Measurements from ENCODE around the gene GLCE.
"Not testable (repeated sequence)": the region's sequence is repeated elsewhere in the genome, so short reads cannot be mapped to it uniquely, and the experiment has no call there.

GLCE gene

DNA sequence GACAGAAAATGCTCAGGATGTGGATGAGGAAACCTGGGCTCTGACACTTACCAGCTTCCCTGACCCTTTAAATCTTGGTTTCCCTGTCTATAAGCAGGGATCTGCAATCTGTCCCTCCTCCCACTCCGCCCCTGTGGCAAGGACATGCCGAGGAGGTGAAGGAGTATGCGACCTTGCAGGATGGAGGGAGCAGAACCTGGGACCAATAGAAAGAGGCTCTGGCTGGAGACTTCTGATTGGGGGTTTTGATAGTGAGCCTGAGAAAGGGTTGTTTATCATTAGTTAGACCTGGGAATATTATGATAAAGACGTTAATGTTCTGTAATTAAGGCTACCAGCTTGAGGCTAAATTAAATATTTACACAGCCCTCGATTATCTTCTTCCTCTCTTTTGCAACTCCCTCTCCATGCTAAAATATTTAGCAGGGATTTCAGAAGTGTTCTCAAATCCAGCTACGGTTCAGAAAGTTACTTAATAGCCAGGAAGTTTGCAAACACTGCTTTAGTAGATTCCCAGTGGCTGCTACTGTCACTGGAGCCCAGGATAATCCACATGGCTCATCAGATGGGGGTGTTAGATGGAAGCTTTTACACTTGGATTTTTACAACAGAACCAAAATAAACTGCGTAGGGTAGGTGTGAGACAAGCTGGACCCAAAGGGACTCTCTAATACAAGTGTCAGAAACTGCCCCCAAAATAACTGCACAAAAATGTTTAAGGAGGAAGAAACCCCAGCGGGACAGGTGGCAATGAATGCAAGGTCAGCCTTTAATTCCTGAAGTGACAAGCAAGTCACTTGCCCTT is 129.1 kb downstream of the GLCE start:
- intact Hi-C loops (cut with micrococcal nuclease) = no loop called here
- no peaks in the 10 kb centered on the region for H3K36me3 Mint-ChIP-seq (ENCODE audit: low read depth)
- peaks cover 4% of the 10 kb centered on the region for H3K27me3 Mint-ChIP-seq
- no peaks in the 10 kb centered on the region for H3K4me1 Mint-ChIP-seq (ENCODE audit: low read depth)
- no peaks in the 10 kb centered on the region for H3K9me3 Mint-ChIP-seq
- H3K27ac Mint-ChIP-seq = no peak overlapping the region
- H3K4me3 Mint-ChIP-seq = no peak overlapping the region

DNA sequence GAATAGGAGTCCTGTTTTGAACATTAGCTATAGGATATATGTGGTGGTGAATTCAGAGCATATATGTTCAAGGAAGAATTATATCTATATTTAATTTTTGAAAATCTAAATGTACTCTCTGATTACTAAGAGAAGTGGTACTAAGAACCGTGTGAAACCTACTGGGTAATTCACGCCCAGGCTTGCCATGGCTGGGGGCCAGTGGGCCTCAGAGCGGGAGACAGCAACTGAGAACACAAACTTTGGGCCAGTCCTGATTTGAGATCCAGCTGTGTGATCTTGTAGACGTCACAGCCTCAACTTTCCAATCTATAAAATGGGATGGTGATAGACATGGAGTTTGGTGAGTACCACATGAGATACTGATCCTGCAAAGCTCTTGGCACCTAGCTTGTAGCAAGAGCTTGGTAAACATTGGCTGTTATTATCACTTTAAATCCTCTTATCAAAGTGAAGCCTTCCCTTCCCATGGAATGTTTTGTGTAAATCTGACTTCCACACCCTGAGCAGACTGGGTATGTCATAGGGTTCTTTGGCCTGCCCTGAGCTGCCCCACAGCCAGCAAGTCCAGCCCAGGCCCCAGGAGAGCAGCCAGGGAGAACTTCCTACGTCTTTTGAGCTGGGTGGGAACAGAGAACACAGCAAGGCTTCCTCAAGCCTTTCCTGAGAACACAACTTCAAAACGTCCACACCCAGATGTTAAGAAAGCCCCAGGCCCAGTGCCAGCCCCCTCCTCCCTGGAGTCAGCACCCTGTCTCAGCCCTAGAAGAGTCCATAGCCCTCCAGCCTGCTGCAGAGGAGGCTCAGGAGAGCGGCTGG is 130.1 kb downstream of the GLCE start:
- H3K27me3 Mint-ChIP-seq = peaks cover 10% of the 10 kb centered on the region
- no peaks in the 10 kb centered on the region for H3K9me3 Mint-ChIP-seq
- H3K4me3 Mint-ChIP-seq = no peak overlapping the region
- H3K36me3 Mint-ChIP-seq (ENCODE audit: low read depth) = no peaks in the 10 kb centered on the region
- intact Hi-C loops (cut with micrococcal nuclease) = no loop called here
- no peaks in the 10 kb centered on the region for H3K4me1 Mint-ChIP-seq (ENCODE audit: low read depth)
- no peak overlapping the region for H3K27ac Mint-ChIP-seq

DNA sequence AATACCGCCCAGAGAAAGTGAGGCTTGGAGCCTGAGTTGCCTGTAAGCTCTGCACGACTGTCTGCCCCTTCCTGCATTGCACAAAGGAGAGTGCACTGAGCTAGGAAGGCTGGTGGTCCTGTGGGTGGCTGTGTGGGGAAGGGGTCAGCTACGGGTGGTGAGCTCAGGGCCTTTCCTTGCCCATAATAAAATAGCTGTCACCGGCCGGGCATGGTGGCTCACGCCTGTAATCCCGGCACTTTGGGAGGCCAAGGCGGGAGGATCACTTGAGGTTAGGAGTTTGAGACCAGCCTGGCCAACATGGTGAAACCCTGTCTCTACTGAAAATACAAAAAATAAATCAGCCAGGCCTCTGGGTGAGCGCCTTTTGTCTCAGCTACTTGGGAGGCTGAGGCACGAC is 131.2 kb downstream of the GLCE start:
- H3K4me3 Mint-ChIP-seq; H3K36me3 Mint-ChIP-seq (ENCODE audit: low read depth); H3K4me1 Mint-ChIP-seq (ENCODE audit: low read depth); H3K27ac Mint-ChIP-seq; intact Hi-C loops (cut with micrococcal nuclease); H3K9me3 Mint-ChIP-seq: not testable (repeated sequence)
- peaks cover 20% of the 10 kb centered on the region for H3K27me3 Mint-ChIP-seq

DNA sequence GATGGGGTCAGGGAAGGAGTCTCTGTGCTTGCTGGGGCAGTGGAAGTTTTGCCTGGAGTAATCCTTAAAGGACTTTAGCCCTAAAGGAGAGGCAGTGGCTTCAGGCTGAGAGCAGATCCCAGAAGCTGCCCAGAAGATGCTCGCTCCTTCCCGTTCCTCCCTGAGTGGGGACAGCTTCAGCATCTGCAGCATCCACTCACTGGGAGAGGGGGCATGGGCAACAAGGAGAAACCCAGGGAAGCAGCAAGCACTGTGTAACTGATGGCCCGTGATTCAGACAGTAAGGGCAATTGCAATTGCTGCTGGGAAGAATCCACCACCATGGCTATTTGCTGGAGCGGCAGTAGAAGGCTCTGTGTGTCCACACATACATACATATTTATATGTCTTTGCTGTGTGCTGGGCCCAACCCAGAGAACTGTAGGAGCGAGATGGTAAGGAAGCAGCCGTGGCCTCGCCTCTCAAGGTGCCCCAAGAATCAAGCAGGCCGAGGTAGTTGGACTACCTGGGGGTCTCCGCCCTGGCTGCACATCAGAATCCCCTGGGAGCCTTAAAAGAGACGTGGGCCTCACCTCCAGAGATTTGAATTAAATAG is 132.5 kb downstream of the GLCE start:
- intact Hi-C loops (cut with micrococcal nuclease) = no loop called here
- no peak overlapping the region for H3K27ac Mint-ChIP-seq

DNA sequence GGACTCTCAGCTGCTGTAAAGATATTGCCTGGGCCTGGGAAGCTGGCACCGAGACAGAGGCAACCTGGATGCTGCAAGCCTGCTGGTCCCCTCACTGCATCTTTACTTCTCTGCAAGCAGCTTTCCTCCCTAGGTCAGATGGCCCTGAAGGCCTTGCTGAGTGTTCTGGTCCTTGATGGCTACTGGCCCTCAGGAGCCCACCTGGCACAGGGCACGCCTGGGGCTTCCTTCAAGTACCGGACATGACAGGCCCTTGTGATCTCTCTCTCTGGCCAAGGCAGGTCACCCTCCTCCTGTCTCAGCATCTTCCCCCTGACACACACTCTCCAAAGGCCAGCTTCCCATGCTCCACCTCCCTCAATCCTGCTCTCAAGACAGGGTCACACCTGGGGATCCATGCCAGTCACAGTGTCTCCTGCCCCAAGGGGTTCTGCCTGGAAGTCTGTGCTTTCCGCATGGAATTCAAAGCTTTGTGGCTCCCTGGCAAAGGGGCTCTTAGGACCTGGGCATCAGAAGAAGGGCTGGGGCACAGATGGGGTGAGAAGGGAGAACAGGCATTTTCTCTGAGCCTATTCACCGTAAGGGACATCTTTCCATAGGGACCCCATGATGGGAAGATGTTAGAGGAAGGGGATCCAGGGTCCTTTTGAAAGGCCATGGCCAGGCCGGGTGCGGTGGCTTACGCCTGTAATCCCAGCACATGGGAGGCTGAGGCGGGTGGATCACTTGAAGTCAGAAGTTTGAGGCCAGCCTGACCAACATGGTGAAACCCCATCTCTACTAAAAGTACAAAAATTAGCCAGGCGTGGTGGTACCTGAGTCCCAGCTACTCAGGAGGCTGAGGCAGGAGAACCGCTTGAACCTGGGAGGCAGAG is 133.5 kb downstream of the GLCE start:
- H3K27me3 Mint-ChIP-seq = peaks cover 38% of the 10 kb centered on the region
- no peaks in the 10 kb centered on the region for H3K4me1 Mint-ChIP-seq (ENCODE audit: low read depth)
- H3K27ac Mint-ChIP-seq = no peak overlapping the region
- H3K4me3 Mint-ChIP-seq = no peak overlapping the region
- H3K9me3 Mint-ChIP-seq = no peaks in the 10 kb centered on the region
- intact Hi-C loops (cut with micrococcal nuclease) = no loop called here
- H3K36me3 Mint-ChIP-seq (ENCODE audit: low read depth) = no peaks in the 10 kb centered on the region

More for the DNA sequence above, 132.5 kb downstream of the GLCE start:
- Mint-ChIP-seq H3K9me3 (no peaks in the 10 kb centered on the region), H3K27me3 (peaks cover 31% of the 10 kb centered on the region), H3K4me3 (no peak overlapping the region), H3K36me3 (ENCODE audit: low read depth) (no peaks in the 10 kb centered on the region), H3K4me1 (ENCODE audit: low read depth) (no peaks in the 10 kb centered on the region)

DNA sequence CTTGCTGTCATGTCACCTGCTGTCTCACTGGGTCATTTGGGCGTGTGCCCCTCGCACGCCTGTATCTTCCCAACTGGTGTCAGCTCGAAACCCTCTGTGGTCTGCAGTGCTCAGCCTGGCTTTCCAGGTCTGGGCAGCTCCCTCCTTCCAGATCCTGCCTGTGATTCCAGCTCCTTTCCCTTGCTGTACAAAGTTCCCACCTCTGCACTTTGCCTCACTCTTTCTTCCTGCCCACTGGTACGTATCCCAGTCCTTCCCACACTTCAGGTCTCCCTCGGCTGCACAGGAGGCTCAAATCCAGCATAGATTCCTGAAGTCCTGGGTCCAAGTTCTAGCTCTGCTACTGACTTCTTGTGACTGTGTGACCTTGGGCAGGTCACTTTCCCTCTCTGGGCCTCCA is 136.2 kb downstream of the GLCE start:
- H3K27ac Mint-ChIP-seq = no peak overlapping the region
- H3K27me3 Mint-ChIP-seq = peaks cover 64% of the 10 kb centered on the region
- H3K36me3 Mint-ChIP-seq (ENCODE audit: low read depth) = no peaks in the 10 kb centered on the region
- intact Hi-C loops (cut with micrococcal nuclease) = no loop called here
- peaks cover 7% of the 10 kb centered on the region for H3K4me1 Mint-ChIP-seq (ENCODE audit: low read depth)
- no peak overlapping the region for H3K4me3 Mint-ChIP-seq
- no peaks in the 10 kb centered on the region for H3K9me3 Mint-ChIP-seq

DNA sequence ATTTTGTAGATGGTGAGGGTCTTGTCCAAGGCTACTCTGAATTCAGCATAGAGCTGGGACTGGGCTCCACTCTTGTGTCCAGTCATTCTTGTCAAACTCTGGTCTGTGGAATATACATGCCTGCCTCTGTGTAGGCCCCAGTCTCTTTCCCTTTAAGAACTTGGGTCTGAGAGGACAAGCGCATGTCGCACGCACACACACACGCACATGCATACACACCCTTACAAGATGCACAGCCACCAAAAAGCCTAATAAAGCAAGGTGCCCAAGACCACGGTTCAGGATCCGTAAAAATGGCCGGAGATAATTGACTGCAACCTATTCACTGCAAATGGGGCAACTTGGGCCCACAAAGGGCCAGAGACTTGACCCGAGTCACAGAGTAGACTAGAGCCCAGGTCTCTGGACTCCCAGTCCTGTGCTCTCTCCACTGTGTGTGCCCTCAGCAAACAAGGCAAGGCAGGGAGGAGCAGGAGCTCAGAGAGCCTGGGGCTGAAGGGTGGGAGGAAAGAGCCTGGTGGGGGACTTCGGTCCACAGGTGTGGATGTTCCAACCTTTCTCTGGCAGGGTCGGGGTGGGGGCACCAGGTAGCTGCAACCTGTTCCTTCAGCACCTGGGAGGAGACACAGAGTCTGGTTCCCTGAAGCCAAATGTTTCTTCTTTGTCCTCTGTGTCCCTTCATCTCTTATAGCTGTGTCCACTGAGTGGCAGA is 137.4 kb downstream of the GLCE start:
- Mint-ChIP-seq H3K27me3 (peaks cover 76% of the 10 kb centered on the region), H3K36me3 (ENCODE audit: low read depth) (no peaks in the 10 kb centered on the region), H3K9me3 (no peaks in the 10 kb centered on the region), H3K27ac (no peak overlapping the region), H3K4me3 (peak overlapping the region; percentile 20), H3K4me1 (ENCODE audit: low read depth) (peaks cover 7% of the 10 kb centered on the region)
- intact Hi-C loops (cut with micrococcal nuclease) = no loop called here

DNA sequence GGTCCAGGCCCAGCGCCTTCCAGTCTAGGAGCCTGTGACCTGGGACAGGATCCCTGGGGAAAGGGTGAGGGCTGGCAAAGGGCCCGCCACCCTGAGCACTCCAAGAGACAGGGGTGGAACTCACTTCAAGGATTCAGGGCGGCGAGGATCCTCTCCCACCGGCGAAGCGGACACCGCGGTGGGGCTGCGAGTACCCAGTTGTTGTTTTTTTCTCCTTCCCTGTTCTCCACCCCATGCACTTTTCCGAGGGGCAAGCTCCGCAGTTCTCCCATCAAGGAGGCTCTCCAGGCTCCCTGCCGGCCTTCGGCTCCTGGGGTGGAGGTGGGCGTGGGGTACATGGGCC is 137.9 kb downstream of the GLCE start:
- H3K27me3 Mint-ChIP-seq = peaks cover 78% of the 10 kb centered on the region
- intact Hi-C loops (cut with micrococcal nuclease) = no loop called here
- peak overlapping the region; percentile 62 for H3K4me3 Mint-ChIP-seq
- no peaks in the 10 kb centered on the region for H3K9me3 Mint-ChIP-seq
- no peak overlapping the region for H3K27ac Mint-ChIP-seq
- H3K4me1 Mint-ChIP-seq (ENCODE audit: low read depth) = peaks cover 7% of the 10 kb centered on the region
- no peaks in the 10 kb centered on the region for H3K36me3 Mint-ChIP-seq (ENCODE audit: low read depth)

DNA sequence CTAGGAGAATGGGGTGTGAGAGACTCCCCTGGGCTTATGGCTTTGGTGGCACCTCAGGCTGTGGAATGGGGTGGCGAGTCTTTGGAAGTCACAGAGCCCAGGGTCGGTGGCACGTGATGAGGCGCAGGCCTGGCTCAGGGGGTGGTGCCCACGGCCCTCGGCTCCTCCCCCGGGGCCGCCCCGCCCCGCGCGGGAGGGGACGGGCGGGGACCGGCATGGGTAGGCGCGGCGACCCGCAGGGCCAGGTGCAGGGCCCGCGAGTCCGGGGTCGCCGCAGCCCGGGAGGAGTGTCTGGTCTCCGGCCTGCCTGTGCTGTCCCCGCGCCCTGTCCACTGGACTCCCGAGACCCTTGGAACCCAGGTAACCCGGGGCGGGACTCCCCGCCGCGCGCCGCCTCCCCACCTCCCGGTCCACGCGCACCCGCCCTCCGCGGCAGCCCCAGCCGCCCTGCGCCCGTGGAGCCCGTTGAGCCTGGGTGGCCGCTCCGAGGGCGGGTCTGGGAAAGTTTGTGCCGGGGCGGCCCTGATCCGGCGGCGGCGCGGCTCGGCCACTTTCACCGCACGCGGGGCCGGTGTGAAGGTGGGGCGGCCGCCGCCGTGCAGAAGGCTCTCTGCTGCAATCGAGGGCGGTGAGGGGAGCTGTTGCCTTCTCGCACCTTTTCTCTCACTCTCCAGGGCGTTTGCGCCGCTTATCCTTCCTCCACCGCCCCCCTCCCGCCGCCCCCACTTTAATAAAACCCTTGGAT is 138.4 kb downstream of the GLCE start, which contains the start of gene PAQR5:
PAQR5 (plus strand) TSS at position 216 of the 745 bp plus-strand sequence. CDS start 61,169 bp downstream, outside the sequence.
- Mint-ChIP-seq H3K27me3 (peaks cover 78% of the 10 kb centered on the region), H3K4me1 (ENCODE audit: low read depth) (peaks cover 7% of the 10 kb centered on the region), H3K36me3 (ENCODE audit: low read depth) (no peaks in the 10 kb centered on the region), H3K9me3 (no peaks in the 10 kb centered on the region), H3K27ac (no peak within 1 kb of the TSS), H3K4me3 (peak within 1 kb of the TSS; percentile 62)
- intact Hi-C loops (cut with micrococcal nuclease) = no loop called here

DNA sequence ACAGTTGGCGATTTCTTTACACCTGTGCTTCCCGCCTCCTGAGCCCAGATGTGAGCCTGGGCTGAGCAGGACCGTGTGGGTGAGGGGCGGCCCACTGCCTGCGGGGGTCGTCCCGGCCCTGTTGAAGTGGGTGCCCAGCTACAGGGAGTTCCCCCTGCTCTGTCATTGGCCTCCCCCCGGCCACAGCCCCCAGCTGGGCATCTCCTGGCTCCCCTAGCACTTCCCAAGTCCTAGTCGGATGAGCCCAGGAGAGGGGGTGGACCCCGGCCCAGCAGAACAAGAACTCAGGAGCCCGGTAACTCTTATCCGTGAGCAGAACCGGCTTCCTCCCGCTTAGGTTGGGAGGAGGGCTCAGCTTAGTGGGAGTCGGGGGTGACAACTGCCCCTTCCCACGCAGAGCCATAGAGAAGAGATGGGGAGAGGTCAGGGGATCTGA is 139.0 kb downstream of the GLCE start:
- intact Hi-C loops (cut with micrococcal nuclease) = no loop called here
- peaks cover 77% of the 10 kb centered on the region for H3K27me3 Mint-ChIP-seq
- no peaks in the 10 kb centered on the region for H3K9me3 Mint-ChIP-seq
- no peak overlapping the region for H3K27ac Mint-ChIP-seq
- H3K4me1 Mint-ChIP-seq (ENCODE audit: low read depth) = peaks cover 7% of the 10 kb centered on the region
- no peaks in the 10 kb centered on the region for H3K36me3 Mint-ChIP-seq (ENCODE audit: low read depth)
- peak overlapping the region; percentile 54 for H3K4me3 Mint-ChIP-seq

DNA sequence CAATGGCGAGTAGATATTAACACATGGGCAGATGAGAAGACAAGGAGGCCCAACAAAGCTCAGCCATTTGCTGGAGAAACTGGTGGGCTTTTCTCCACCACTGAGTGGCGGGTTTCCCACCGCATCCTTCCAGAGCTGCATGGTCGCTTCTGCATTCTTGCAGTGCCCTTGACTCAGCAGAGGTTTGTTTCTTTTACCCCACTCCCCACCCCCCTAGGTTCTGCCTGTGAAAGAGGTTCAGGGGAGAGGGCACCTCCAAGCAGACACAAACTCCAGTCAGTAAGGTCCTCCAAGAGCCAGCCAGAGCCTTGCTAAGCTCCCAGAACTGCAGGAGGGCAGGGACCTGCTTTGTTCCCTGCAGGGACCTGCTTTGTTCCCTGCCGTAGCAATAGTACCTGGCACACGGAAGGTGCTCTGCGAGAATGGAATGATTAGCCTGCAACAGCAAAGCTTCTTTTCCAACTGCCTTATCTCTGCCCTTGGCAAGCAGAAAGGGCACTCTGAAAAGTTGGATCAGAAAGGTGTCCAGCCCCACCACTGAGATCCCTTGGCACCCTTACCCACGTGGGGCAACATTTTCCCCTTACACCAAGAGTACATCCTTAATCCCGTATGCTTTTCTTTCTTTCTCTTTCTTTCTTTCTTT is 139.6 kb downstream of the GLCE start:
- Mint-ChIP-seq H3K4me3 (no peak overlapping the region), H3K9me3 (no peaks in the 10 kb centered on the region), H3K4me1 (ENCODE audit: low read depth) (peaks cover 7% of the 10 kb centered on the region), H3K36me3 (ENCODE audit: low read depth) (no peaks in the 10 kb centered on the region), H3K27ac (no peak overlapping the region), H3K27me3 (peaks cover 72% of the 10 kb centered on the region)
- intact Hi-C loops (cut with micrococcal nuclease) = no loop called here

DNA sequence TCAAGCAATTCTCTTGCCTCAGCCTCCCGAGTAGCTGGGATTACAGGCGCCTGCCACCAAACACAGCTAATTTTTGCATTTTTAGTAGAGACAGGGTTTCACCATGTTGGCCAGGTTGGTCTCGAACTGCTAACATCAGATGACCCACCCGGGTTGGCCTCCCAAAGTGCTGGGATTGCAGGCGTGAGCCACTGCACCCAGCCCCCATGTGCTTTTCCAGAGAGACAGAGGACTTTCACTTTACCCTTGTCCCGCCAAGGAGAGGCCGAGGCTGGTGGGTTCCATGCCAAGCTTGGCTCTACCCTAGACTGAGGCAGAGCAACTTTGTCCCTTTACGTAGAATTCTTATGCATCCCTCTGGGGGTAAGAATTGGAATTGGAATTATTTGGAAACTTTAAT is 140.7 kb downstream of the GLCE start:
- H3K36me3 Mint-ChIP-seq (ENCODE audit: low read depth); intact Hi-C loops (cut with micrococcal nuclease); H3K27ac Mint-ChIP-seq; H3K4me3 Mint-ChIP-seq; H3K9me3 Mint-ChIP-seq: not testable (repeated sequence)
- H3K4me1 Mint-ChIP-seq (ENCODE audit: low read depth) = peaks cover 17% of the 10 kb centered on the region
- peaks cover 66% of the 10 kb centered on the region for H3K27me3 Mint-ChIP-seq

All from dendritic cell treated with granulocyte-macrophage colony-stimulating factor and Interleukin-4, amounts not matched to agents 40 ng/mL and 50 ng/mL, for 4 days (primary cell).